Brain microvascular endothelial cell (primary cell): ENCODE data around the gene NOP10.
"Not testable (repeated sequence)": the region's sequence is repeated elsewhere in the genome, so short reads cannot be mapped to it uniquely, and the experiment has no call there.

Experiments
- DNase-seq: peaks from one replicate; pipeline ENCODE4 v3.0.0-alpha.2; 2020
- H3K27ac ChIP-seq: fragments of 250-450 bp; sonication (Bioruptor Pico); 2 replicates; pipeline ENCODE4 v1.5.1; 2020; ENCODE audit warnings: mild to moderate bottlenecking, moderate library complexity
- H3K27me3 ChIP-seq: fragments of 250-450 bp; sonication (Bioruptor Pico); replicated peaks from 2 replicates; pipeline ENCODE4 v1.5.1; 2020; ENCODE audit warnings: mild to moderate bottlenecking
- H3K36me3 ChIP-seq: fragments of 250-450 bp; sonication (Bioruptor Pico); replicated peaks from 2 replicates; pipeline ENCODE4 v1.5.1; 2020; ENCODE audit warnings: mild to moderate bottlenecking
- H3K4me3 ChIP-seq: 2 replicates; pipeline ENCODE4 v1.5.1; 2011; ENCODE audit warnings: low read depth, mild to moderate bottlenecking, control low read depth, low read length, moderate library complexity
- CTCF ChIP-seq: IDR thresholded peaks from 2 replicates; pipeline ENCODE4 v1.5.1; 2011; ENCODE audit warnings: low read depth, mild to moderate bottlenecking, moderate library complexity, low read length, control low read depth, inconsistent platforms; ENCODE audit errors: missing control alignments
- in situ Hi-C: cut with HindIII; loops from 2 replicates; pipeline ENCODE4 v1.10.0; 2017; ENCODE audit warnings: low sequenced_read_pairs, low pct_ligation_motif_present

The NOP10 gene

GRCh38 chr15:34354286-34354685, 11.3 kb upstream of the NOP10 start:
- no peak for DNase-seq
- Histone ChIP-seq H3K4me3 (no peak overlapping the region), H3K36me3 (peaks cover 8% of the 10 kb centered on the region), H3K27me3 (no peaks in the 10 kb centered on the region), H3K27ac (no peak overlapping the region)
- TF ChIP-seq CTCF, result no peak
- in situ Hi-C loops, result no loop called here

- no peak overlapping the region for H3K27ac ChIP-seq
- no peak for DNase-seq
- peaks cover 3% of the 10 kb centered on the region for H3K36me3 ChIP-seq
- in situ Hi-C loops, result no loop called here
- no peaks in the 10 kb centered on the region for H3K27me3 ChIP-seq
- H3K4me3 ChIP-seq, result no peak overlapping the region
- no peak for TF ChIP-seq CTCF
Observed at GRCh38 chr15:34353627-34354026, 10.7 kb upstream of the NOP10 start.

GRCh38 chr15:34352996-34353395, 10.1 kb upstream of the NOP10 start:
- H3K4me3 ChIP-seq, H3K27me3 ChIP-seq, H3K36me3 ChIP-seq, H3K27ac ChIP-seq, DNase-seq, in situ Hi-C loops: not testable (repeated sequence)

GRCh38 chr15:34349769-34350168, 6.8 kb upstream of the NOP10 start:
- Histone ChIP-seq H3K27me3 (no peaks in the 10 kb centered on the region), H3K27ac (no peak overlapping the region), H3K36me3 (no peaks in the 10 kb centered on the region), H3K4me3 (no peak overlapping the region)
- TF ChIP-seq CTCF, result no peak
- in situ Hi-C loops, result loop anchor here (25.0 kb wide), 1 partner anchor 112 kb away; the partner anchor contains the start of gene EMC4
- no peak for DNase-seq

GRCh38 chr15:34348735-34349300, 5.9 kb upstream of the NOP10 start:
- Histone ChIP-seq H3K36me3 (no peaks in the 10 kb centered on the region), H3K27me3 (no peaks in the 10 kb centered on the region), H3K27ac (no peak overlapping the region), H3K4me3 (no peak overlapping the region)
- in situ Hi-C loops, result loop anchor here (25.0 kb wide), 1 partner anchor 112 kb away; the partner anchor contains the start of gene EMC4
- TF ChIP-seq CTCF, result no peak
- no peak for DNase-seq

GRCh38 chr15:34347951-34348638, 5.2 kb upstream of the NOP10 start:
- H3K27me3 ChIP-seq, result no peaks in the 10 kb centered on the region
- no peaks in the 10 kb centered on the region for H3K36me3 ChIP-seq
- no peak for DNase-seq
- H3K27ac ChIP-seq, result no peak overlapping the region
- no peak overlapping the region for H3K4me3 ChIP-seq
- in situ Hi-C loops, result loop anchor here (25.0 kb wide), 1 partner anchor 111 kb away; the partner anchor contains the start of gene EMC4
- no peak for TF ChIP-seq CTCF

GRCh38 chr15:34342213-34342736, 661 bp downstream of the NOP10 start:
- H3K27me3 ChIP-seq, DNase-seq: not testable (repeated sequence)
- Histone ChIP-seq H3K27ac (peak overlapping the region; percentile 84), H3K36me3 (peaks cover 10% of the 10 kb centered on the region), H3K4me3 (peak overlapping the region; percentile 97)
- in situ Hi-C loops, result loop anchor here (25.0 kb wide), 1 partner anchor 105 kb away; the partner anchor contains the start of gene EMC4
